HG03175 (cell line): ENCODE results near the gene LHPP.

ENCODE experiments used
- ATAC-seq: cut with Tn5 transposase; IDR thresholded peaks from one replicate; pipeline ENCODE4 v1.9.1; 2021; ENCODE audit warnings: mild to moderate bottlenecking, moderate library complexity; ENCODE audit not compliant: unreplicated experiment

Gene LHPP

DNA sequence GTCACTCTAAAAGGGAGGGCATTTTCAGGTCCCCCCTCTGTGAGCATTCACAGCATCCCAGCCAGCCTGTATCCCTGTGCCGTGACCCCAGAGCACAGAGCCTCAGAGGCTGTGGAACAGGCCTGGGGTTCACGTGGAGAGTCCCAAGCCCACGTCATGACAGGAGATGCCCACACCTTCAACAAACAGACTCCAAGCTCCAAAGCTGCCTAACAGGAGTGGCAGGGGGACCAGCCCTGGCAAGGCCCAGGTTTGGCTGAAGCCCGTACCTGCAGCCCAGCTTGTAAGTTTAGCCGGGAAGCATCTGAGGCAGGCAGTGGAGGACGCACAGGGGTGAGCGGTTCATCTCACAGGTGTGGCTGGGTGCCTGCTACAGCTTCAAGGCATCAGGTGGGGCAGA is 33.5 kb downstream of the LHPP start:
- no peak for ATAC-seq

GRCh38 chr10:124495725-124496124 is 34.1 kb downstream of the LHPP start:
- ATAC-seq = no peak

DNA sequence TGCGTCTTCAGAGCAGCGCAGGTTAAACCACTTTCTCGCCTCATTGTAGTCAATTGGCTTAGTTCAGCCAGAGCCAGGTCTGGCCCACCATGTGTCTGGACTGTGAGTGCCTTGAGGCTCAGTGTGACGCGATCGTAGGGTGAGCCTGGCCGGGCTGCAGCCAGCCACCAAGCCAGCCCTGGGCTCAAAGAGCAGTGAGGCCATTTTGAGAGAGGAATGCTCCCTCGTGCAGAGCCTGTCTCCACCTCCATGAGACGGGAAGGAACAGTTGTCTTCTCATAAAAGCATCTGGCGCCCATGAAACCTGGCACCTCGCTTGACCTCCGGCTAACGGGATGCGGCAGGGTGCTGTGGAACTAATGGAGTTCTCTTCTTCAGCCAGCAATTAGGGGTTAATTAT is 34.5 kb downstream of the LHPP start:
- no peak for ATAC-seq

DNA sequence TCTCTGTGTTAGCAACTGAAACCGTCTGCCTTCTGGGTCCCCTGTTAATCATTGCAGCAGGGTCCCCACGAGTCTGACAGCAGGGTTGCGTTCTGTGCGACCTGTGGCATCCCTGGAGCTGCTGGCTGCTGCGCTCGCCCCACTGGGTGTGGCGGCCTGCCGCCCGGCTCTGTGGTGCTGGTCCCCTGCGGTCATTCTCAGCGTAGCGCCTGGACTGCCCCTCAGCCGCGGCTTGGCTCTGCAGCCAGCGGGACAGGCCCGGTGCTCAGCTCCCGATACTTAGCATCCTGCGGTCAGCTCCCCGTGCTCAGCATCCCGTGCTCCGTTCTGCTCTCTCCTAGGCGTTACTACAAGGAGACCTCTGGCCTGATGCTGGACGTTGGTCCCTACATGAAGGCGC is 35.0 kb downstream of the LHPP start:
- ATAC-seq = no peak

DNA sequence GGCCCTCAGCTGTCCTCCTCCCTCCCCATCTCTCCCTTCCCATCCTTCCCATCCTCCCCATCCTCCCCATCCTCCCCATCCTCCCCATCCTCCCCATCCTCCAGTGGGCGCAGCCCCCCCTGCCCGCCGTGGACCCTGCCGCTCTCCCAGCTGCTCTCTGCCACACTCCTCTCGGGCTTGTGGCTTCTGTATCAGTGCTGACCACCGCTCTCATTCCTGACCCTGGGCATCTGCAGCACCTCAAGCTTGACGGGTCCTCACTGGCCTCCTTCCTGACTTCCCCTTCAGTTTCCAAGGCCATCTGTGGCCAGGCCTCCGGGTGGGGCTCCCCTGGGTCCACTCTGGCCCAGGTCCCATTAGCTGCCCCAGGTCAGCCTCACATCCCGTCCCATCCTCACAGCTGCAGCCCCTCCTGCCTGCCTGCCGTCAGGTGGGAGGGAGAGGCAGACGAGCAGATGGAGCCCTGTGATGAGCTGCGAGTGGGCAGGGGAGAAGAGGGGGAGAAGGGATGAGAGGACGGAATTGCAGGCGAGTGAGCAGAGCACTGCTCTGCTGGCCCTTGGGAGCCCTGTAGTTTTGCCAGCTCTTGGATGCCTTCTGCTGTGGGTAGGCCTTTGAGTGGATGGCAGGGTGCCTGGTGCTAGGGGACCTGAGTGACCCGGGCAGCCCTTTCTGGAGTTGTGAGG is 35.7 kb downstream of the LHPP start:
- ATAC-seq = no peak

- ATAC-seq = no peak
These were observed 36.4 kb downstream of the LHPP start for GRCh38 chr10:124498056-124498455.

DNA sequence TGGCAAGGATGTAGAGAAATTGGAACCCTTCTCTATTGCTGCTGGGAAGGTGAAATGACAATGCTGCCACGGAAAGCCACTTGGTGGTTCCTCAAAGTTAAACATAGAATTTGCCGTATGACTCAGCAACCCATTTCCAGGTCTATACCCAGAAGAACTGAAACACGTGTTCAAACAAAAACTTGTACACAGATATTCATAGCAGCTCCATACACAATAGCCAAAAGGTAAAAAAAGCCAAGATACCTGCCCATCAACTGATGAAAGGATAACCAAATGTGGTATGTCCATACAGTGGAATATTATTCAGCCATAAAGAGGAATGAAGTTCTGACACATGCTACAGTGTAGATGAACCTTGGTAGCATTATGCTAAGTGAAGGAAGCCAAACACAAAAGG is 39.1 kb downstream of the LHPP start:
- no peak for ATAC-seq

DNA sequence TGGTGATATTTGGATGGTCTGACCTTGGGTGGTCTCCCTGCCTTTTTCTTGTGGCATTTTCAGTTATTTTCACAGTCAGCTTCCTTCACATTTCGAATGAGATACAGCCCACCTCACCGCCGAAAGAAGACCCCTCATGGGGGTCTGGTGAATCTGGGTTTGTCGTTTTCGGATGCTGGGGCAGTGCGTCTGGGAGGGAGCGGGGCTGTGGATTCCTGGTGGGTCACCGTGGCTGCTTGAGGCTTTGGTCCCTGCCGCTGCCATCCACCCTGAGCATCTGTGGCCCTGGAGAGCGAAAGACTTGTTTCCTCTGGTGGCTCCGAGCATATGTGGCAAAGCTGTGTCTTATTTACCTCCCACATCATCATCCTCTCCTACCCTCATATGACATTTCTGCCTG is 43.1 kb downstream of the LHPP start:
- ATAC-seq = no peak

DNA sequence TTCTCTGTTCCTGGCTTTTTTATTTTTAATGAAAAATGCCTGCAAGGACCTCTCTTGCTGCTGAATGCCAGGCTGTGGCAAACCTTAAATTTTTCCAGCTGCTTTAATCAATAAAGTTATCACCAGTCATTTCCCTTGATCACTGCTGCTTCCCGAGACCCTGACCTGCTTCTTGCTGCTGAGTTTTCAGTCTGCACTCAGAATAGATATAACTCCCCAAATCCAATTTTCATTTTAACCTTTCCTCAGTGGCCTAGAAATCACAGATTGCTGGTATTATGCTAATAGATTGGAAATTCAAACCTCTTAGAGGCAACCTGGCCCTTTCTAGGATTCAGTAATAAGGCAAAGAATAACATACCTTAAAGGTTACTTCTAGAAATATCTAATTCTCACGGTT is 43.7 kb downstream of the LHPP start:
- no peak for ATAC-seq

DNA sequence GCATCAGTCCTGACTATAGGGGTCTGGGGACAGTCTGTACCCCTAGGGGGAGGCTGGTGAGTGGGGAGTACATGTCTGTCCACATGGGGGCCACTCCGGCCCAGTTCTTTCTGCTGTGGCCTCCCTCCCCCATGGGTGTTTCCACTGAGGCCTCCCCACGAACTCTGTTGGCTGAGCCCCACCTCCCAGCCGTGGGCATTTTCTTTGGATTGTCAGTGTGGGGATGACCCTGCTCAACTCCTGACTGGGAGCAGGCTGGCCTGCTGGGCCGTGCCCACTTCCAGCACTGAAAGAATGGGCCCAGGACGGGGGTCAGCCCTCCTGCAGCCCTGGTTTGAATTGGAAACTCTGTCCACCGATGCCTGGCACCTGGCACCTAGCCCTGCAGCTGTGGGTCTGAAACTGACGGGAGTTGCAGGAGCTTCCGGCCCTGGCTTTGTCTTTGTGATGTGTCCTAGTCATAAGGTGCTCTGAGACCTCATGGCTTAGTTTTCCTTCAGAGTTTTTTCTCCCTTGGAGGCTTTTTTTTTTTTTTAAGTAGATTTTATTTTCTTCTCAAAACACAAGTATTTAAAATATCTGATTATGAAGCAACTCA is 46.5 kb downstream of the LHPP start:
- ATAC-seq = no peak

DNA sequence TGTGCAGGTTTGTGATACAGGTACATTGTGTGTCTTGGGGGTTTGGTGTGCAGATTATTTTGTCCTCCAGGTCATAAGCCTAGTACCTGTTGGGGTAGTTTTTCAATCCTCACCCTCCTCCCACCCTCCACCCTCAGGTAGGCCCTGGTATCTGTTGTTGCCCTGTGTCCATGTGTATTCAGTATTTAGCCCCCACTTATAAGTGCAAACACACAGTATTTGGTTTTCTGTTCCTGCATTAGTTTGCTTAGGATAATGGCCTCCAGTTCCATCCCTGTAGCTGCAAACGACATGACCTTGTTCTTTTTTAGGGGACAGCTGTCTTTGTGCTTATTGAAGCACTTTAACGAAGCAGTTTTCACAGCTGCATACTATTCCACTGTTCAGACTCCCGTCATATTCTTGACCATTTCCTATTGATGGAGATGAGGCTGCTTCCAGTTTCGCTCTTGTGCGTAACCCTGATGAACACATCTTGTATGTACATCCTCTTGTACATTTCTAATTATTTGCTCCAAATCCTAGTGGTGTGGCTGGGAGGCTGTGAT is 47.4 kb downstream of the LHPP start:
- ATAC-seq = no peak

- no peak for ATAC-seq
These were observed 48.4 kb downstream of the LHPP start for GRCh38 chr10:124509880-124510632.

- ATAC-seq = no peak
These were observed 49.1 kb downstream of the LHPP start for GRCh38 chr10:124510759-124511158.

DNA sequence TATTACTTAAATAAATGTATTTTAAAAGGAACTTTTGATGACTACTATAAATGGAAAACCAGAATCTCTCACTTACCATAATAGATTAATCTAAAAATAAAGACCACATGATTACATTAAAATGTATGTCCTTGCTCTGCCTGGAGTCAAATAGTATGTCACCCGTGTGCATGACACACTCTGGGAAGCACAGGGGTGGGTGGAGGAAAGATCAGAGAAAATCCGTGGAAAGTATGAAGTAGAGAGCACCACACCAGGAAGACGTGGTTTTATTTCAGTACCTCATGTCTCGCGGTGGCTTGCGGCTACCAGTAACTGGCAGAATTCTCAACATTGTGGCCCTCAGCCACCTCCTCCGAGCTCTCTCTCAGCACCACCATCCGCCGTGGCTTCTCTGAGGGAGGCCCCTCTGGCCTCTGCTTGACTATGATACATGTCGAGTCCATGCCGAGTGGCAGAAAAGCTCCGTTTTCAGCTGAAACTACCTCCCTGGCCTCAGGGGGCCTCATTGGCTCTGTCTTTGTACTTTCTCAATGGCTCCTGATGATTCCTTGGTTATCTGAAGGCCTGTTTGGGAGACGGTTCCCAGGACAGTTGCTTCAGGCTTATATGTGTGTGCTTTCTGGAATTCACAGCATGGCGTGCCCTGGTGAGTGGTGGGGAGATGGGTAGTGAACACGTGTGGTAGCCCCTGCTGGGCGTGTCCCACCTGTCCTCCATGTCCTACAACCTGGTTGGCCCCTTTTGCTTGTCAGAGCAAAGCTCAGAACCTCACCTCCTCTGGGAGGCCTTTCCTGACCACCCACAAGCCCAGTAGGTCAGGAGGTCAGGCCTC is 49.8 kb downstream of the LHPP start:
- ATAC-seq = no peak

- no peak for ATAC-seq
These were observed 50.4 kb downstream of the LHPP start for GRCh38 chr10:124512040-124512428.

DNA sequence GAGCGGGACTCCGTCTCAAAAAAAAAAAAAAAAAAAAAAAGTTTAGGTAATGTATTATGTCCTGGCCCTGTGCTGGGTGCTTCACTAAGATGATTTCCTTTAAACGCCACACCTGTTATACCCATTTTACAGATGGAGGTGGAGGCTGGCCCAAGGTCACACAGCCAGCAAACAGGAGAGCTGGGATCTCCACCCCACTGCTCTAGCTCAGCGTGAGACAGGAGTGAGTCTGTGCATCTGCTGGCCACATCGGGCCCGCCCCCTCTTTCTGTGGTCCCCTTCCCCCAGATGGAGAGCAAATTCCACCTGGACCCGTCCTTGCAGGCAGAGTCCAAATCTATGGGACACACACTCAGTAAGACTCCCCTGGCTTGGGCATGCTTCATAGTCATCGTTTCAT is 51.0 kb downstream of the LHPP start:
- ATAC-seq = no peak

DNA sequence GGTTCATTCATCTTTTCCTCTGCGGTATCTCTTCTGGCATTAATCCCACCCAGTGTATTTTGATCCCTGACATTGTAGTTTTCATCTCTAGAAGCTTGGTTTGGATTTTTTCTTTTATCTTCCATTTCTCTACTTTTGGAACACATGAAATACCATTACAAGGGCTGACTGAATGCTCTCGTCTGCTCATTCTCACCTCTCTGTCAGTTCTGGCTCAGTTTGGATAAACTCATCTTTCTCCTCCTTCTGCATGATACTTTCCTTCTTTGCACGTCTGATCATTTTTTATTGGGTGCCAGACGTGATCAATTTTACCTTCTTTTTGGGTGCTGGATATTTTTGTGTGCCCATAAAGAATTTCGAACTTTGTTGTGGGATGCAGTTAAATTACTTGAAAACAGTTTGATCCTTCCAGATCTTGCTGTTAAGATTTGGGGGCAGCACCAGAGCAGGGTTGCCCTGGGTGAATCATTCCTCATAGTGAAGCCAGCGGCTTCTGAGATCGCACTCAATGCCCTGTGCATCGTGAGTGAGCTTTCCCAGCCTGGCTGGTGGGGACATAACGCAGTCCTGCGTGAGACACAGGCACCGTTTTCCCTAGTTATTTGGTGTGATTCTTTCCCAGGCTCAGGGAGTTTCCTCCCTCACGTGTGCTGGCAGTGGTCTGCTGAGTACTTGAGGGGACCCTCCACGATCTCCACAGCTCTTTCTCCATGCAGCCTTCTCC is 53.8 kb downstream of the LHPP start:
- no peak for ATAC-seq

- no peak for ATAC-seq
These were observed 54.6 kb downstream of the LHPP start for GRCh38 chr10:124516181-124516580.

DNA sequence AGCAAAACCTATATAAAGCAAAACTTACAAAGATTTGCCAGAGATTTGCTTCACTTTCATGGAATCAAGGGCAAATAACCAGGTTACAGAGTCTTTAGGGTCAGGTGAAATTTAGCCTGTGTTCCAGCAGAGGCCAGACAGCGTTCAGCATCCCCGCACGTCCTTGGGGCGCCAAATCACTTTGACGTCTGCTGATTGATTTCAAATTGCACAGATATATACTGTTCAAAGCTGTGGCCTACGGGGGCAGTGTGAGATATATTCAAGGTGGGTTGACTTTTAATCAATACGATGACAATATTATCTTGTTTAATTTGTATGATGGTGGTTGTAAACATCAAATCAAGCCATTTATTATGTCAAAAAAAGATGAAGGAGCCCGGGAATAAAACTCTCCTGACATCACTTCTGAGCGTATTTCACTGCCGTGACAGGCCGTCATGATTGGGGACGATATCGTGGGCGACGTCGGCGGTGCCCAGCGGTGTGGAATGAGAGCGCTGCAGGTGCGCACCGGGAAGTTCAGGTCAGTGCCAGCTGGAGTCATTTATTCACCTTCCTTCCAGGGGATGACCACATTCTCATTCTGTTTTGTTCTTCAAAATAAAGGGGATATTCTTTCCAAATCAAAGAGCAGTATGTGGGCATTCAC is 55.2 kb downstream of the LHPP start:
- ATAC-seq = no peak

DNA sequence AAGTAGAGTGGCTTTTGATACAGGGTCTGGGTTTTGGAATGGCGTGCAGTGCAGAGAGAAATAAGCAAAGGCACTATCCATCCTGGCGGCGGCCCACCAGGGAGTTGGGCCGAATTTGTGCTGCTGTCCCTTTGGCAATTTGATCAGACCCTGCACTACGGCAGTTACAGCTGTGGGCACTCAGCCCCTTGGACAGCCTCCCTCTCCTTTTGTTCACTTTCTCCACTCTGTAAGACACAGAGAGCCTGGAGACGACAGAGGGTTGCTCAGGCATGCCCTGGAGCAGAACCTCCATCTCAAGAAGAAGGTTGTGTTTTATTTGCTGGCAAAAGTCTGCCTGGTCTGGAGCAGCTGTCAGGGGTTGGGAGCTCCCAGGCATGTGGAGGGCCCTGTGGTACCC is 55.8 kb downstream of the LHPP start:
- ATAC-seq = no peak
